MCF 10A (cell line): ENCODE results near the gene EOLA1. TPM values are rescaled to one million over a fixed set of nuclear protein-coding genes. Genes with fewer than 3 reads are reported as not detected.
"Not testable (repeated sequence)": the region's sequence is repeated elsewhere in the genome, so short reads cannot be mapped to it uniquely, and the experiment has no call there.

Source experiments
- BruUV-seq: library from RNA; stranded (reverse); fragments of 400-500 nt; replicated peaks from 2 replicates; lab custom pipeline; 2021; lab: Mats Ljungman, UMichigan
- CTCF ChIA-PET: fragments of 300-600 bp; sonication (Branson Sonifier 250); formaldehyde crosslinking; extraction: SDS; loops from one replicate; lab custom pipeline; 2021; ENCODE audit warnings: antibody characterized with exemption, inconsistent platforms; lab: Yijun Ruan, JAX
- POLR2A ChIA-PET: fragments of 300-600, 350-650 bp; sonication (Branson Sonifier 250); formaldehyde crosslinking; extraction: SDS; loops from one replicate; lab custom pipeline; 2020; ENCODE audit warnings: antibody characterized with exemption, inconsistent platforms; lab: Yijun Ruan, JAX
- DNase-seq: peaks from one replicate; pipeline ENCODE4 v3.0.0-alpha.2; 2018; ENCODE audit not compliant: unreplicated experiment
- H3K27ac Mint-ChIP-seq: one replicate; pipeline ENCODE4 v1.8.0; 2022; ENCODE audit warnings: mild to moderate bottlenecking, low read depth, mixed read lengths; ENCODE audit not compliant: unreplicated experiment
- H3K27me3 Mint-ChIP-seq: one replicate; pipeline ENCODE4 v1.8.0; 2022; ENCODE audit warnings: mixed read lengths; ENCODE audit not compliant: insufficient read depth, unreplicated experiment
- H3K36me3 Mint-ChIP-seq: one replicate; pipeline ENCODE4 v1.8.0; 2022; ENCODE audit warnings: mild to moderate bottlenecking, moderate library complexity, mixed read lengths; ENCODE audit not compliant: insufficient read depth, unreplicated experiment
- H3K4me1 Mint-ChIP-seq: one replicate; pipeline ENCODE4 v1.8.0; 2022; ENCODE audit warnings: mixed read lengths; ENCODE audit not compliant: insufficient read depth, unreplicated experiment
- H3K4me3 Mint-ChIP-seq: one replicate; pipeline ENCODE4 v1.8.0; 2022; ENCODE audit warnings: mild to moderate bottlenecking, moderate library complexity, mixed read lengths; ENCODE audit not compliant: unreplicated experiment
- H3K9me3 Mint-ChIP-seq: one replicate; pipeline ENCODE4 v1.8.0; 2022; ENCODE audit warnings: mixed read lengths; ENCODE audit not compliant: unreplicated experiment
- intact Hi-C: fragments of 100-400 bp; cut with micrococcal nuclease; formaldehyde crosslinking; loops from 2 replicates; pipeline ENCODE4 v1.14.1; 2022
- total RNA-seq: library from RNA; stranded (reverse); gene quantifications from 2 replicates; pipeline ENCODE4 v1.2.3, GENCODE V29; 2022
- TF ChIP-seq, protein P1 (sequence below): fragments of 200-600 bp; IDR thresholded peaks from one replicate; pipeline ENCODE4 v1.8.0; 2022; ENCODE audit warnings: antibody characterized with exemption, mild to moderate bottlenecking; ENCODE audit not compliant: unreplicated experiment

Gene EOLA1
- total RNA-seq, 1 experiment from 2014 or later = 18.2 TPM

GRCh38 chrX:149571770-149572169 is 31.0 kb downstream of the EOLA1 start:
- no peak for DNase-seq
- H3K4me1 Mint-ChIP-seq = no peaks in the 10 kb centered on the region
- no peak overlapping the region for H3K27ac Mint-ChIP-seq
- H3K27me3 Mint-ChIP-seq = no peaks in the 10 kb centered on the region
- POLR2A ChIA-PET = interaction anchor here (0.6 kb wide), 1 partner anchor 38 kb away, joined by 4 read pairs; no protein-coding TSS in a partner anchor
- H3K36me3 Mint-ChIP-seq = no peaks in the 10 kb centered on the region
- no TSS peak for BruUV-seq
- no peaks in the 10 kb centered on the region for H3K9me3 Mint-ChIP-seq
- intact Hi-C loops = no loop called here
- no peak overlapping the region for H3K4me3 Mint-ChIP-seq
- CTCF ChIA-PET = no interaction called here
- TF ChIP-seq, protein P1, sequence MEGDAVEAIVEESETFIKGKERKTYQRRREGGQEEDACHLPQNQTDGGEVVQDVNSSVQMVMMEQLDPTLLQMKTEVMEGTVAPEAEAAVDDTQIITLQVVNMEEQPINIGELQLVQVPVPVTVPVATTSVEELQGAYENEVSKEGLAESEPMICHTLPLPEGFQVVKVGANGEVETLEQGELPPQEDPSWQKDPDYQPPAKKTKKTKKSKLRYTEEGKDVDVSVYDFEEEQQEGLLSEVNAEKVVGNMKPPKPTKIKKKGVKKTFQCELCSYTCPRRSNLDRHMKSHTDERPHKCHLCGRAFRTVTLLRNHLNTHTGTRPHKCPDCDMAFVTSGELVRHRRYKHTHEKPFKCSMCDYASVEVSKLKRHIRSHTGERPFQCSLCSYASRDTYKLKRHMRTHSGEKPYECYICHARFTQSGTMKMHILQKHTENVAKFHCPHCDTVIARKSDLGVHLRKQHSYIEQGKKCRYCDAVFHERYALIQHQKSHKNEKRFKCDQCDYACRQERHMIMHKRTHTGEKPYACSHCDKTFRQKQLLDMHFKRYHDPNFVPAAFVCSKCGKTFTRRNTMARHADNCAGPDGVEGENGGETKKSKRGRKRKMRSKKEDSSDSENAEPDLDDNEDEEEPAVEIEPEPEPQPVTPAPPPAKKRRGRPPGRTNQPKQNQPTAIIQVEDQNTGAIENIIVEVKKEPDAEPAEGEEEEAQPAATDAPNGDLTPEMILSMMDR = no peak

DNA sequence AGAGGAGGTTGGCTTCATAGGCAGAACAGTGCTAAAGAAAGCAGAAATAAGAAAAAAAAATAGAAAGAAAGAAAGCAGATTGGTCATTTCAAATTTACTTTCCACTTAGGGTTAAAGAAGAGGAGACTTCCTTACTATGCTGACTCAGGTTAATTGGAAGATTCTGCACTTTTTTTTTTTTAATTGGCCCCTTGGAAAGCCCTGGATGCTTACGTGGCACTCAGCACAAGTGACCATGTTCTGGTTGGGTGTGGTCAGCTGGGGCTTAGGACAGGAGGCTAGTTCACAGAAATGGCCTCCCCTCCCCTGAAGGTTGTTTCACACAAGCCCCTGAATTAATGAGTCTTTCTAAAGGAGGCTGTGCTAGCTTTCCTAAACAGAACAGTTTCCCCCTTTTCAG is 31.9 kb downstream of the EOLA1 start:
- H3K4me3 Mint-ChIP-seq = no peak overlapping the region
- H3K4me1 Mint-ChIP-seq = no peaks in the 10 kb centered on the region
- H3K27ac Mint-ChIP-seq = no peak overlapping the region
- DNase-seq = no peak
- BruUV-seq = no TSS peak
- intact Hi-C loops = no loop called here
- CTCF ChIA-PET = interaction anchor here (0.8 kb wide), 1 partner anchor 45 kb away, joined by 3 read pairs; no protein-coding TSS in a partner anchor
- H3K27me3 Mint-ChIP-seq = no peaks in the 10 kb centered on the region
- TF ChIP-seq, protein P1 = no peak
- POLR2A ChIA-PET = no interaction called here
- no peaks in the 10 kb centered on the region for H3K9me3 Mint-ChIP-seq
- H3K36me3 Mint-ChIP-seq = no peaks in the 10 kb centered on the region

- CTCF ChIA-PET, H3K4me3 Mint-ChIP-seq, POLR2A ChIA-PET, H3K36me3 Mint-ChIP-seq, H3K27ac Mint-ChIP-seq, H3K4me1 Mint-ChIP-seq, H3K27me3 Mint-ChIP-seq, H3K9me3 Mint-ChIP-seq, DNase-seq, BruUV-seq, intact Hi-C loops: not testable (repeated sequence)
Observed at GRCh38 chrX:149573456-149573855, 32.6 kb downstream of the EOLA1 start.

- intact Hi-C loops, H3K27ac Mint-ChIP-seq, POLR2A ChIA-PET, BruUV-seq, H3K4me3 Mint-ChIP-seq, H3K9me3 Mint-ChIP-seq, DNase-seq, H3K27me3 Mint-ChIP-seq, H3K4me1 Mint-ChIP-seq, CTCF ChIA-PET, H3K36me3 Mint-ChIP-seq: not testable (repeated sequence)
Observed at GRCh38 chrX:149585631-149586030, 44.8 kb downstream of the EOLA1 start.

DNA sequence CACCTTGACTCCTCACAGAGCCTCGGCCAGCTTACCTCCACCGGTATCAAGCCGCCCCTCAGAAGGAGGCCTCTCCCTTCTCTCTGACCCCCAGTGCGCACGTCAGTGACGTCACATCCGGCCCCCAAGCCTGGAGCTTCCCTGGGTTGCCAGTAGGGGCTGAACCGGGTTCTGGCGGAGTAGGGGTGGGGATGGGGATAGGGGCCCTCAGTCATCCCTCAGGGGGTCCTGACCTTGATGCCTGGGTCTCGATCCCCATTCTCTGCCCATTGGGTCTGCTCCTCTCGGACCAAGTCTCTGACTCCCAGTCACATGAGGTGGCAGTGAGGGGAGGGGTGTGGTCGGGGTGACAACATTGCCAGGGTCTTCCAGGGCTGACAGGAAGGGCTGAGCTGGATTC is 46.5 kb downstream of the EOLA1 start, which contains the start of gene MAGEA9B:
MAGEA9B (minus strand) TSS at position 101 of the 400 bp plus-strand sequence. CDS start 4,280 bp downstream, outside the sequence.
- H3K27me3 Mint-ChIP-seq, H3K4me1 Mint-ChIP-seq, POLR2A ChIA-PET, H3K27ac Mint-ChIP-seq, BruUV-seq, H3K9me3 Mint-ChIP-seq, H3K36me3 Mint-ChIP-seq, H3K4me3 Mint-ChIP-seq, CTCF ChIA-PET, intact Hi-C loops, DNase-seq: not testable (repeated sequence)

DNA sequence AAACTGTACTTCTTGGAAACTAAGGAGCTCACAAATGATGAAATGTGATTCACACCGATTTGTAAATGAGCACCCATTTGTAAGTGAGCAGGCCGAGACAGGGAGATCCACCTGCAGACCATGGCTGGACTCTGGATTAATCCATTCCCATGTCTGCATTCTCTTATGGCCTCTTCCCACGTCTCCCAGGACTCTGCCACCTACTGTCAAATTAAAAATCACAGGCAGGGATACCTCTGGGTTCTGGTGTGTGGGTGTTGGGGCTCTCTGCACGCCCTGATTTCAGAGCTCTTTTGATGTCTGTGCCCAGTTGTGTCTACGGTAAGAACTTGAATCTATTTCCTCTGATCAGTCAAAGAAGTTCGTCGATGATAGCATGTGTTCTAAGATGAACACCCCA is 50.2 kb downstream of the EOLA1 start:
- CTCF ChIA-PET, intact Hi-C loops, DNase-seq, H3K27ac Mint-ChIP-seq, POLR2A ChIA-PET, H3K4me3 Mint-ChIP-seq, H3K4me1 Mint-ChIP-seq, H3K36me3 Mint-ChIP-seq, H3K9me3 Mint-ChIP-seq, BruUV-seq, H3K27me3 Mint-ChIP-seq: not testable (repeated sequence)

GRCh38 chrX:149595214-149595613 is 54.4 kb downstream of the EOLA1 start, which contains the start of gene HSFX2:
TSS of gene HSFX2 (minus strand) at chrX:149595314. CDS start at chrX:149594700, 614 bp downstream.
- BruUV-seq, POLR2A ChIA-PET, DNase-seq, H3K4me1 Mint-ChIP-seq, H3K4me3 Mint-ChIP-seq, H3K9me3 Mint-ChIP-seq, CTCF ChIA-PET, H3K27ac Mint-ChIP-seq, H3K36me3 Mint-ChIP-seq, intact Hi-C loops, H3K27me3 Mint-ChIP-seq: not testable (repeated sequence)

- POLR2A ChIA-PET, H3K9me3 Mint-ChIP-seq, H3K4me3 Mint-ChIP-seq, CTCF ChIA-PET, H3K36me3 Mint-ChIP-seq, BruUV-seq, intact Hi-C loops, H3K27ac Mint-ChIP-seq, H3K27me3 Mint-ChIP-seq, H3K4me1 Mint-ChIP-seq, DNase-seq: not testable (repeated sequence)
Observed at GRCh38 chrX:149595943-149596342, 55.1 kb downstream of the EOLA1 start.
